ENCODE data around the gene SF3B5.
"Not testable (repeated sequence)": the region's sequence is repeated elsewhere in the genome, so short reads cannot be mapped to it uniquely, and the experiment has no call there.

SF3B5 gene

GRCh38 chr6:144095134-144096002, at the start of gene SF3B5:
Gene SF3B5, minus strand, starts transcription at chr6:144095573. Its CDS starts 76 bp downstream, at chr6:144095497.
- peak; percentile 100 for DNase-seq (ENCODE audit: low read depth)
- H3K4me3 ChIP-seq (ENCODE audit: low read depth, low read length): peak within 1 kb of the TSS; percentile 92

- no peak for DNase-seq (ENCODE audit: low read depth)
- no peak overlapping the region for H3K4me3 ChIP-seq (ENCODE audit: low read depth, low read length)
Observed at GRCh38 chr6:144144996-144145395, 49.6 kb upstream of the SF3B5 start.

GRCh38 chr6:144143878-144144277, 48.5 kb upstream of the SF3B5 start:
- DNase-seq (ENCODE audit: low read depth): no peak
- no peak overlapping the region for H3K4me3 ChIP-seq (ENCODE audit: low read depth, low read length)

- no peak overlapping the region for H3K4me3 ChIP-seq (ENCODE audit: low read depth, low read length)
- DNase-seq (ENCODE audit: low read depth): no peak
Observed at GRCh38 chr6:144143106-144143505, 47.7 kb upstream of the SF3B5 start.

GRCh38 chr6:144141470-144141869, 46.1 kb upstream of the SF3B5 start:
- DNase-seq (ENCODE audit: low read depth): no peak
- H3K4me3 ChIP-seq (ENCODE audit: low read depth, low read length): no peak overlapping the region

- no peak for DNase-seq (ENCODE audit: low read depth)
- no peak overlapping the region for H3K4me3 ChIP-seq (ENCODE audit: low read depth, low read length)
Observed at GRCh38 chr6:144140867-144141266, 45.5 kb upstream of the SF3B5 start.

- no peak for DNase-seq (ENCODE audit: low read depth)
- no peak overlapping the region for H3K4me3 ChIP-seq (ENCODE audit: low read depth, low read length)
Observed at GRCh38 chr6:144139817-144140216, 44.4 kb upstream of the SF3B5 start.

GRCh38 chr6:144138542-144138941, 43.2 kb upstream of the SF3B5 start:
- no peak for DNase-seq (ENCODE audit: low read depth)
- no peak overlapping the region for H3K4me3 ChIP-seq (ENCODE audit: low read depth, low read length)

- no peak overlapping the region for H3K4me3 ChIP-seq (ENCODE audit: low read depth, low read length)
- no peak for DNase-seq (ENCODE audit: low read depth)
Observed at GRCh38 chr6:144134737-144135136, 39.4 kb upstream of the SF3B5 start.

- no peak overlapping the region for H3K4me3 ChIP-seq (ENCODE audit: low read depth, low read length)
- DNase-seq (ENCODE audit: low read depth): no peak
Observed at GRCh38 chr6:144134176-144134575, 38.8 kb upstream of the SF3B5 start.

- H3K4me3 ChIP-seq (ENCODE audit: low read depth, low read length): no peak overlapping the region
- DNase-seq (ENCODE audit: low read depth): no peak
Observed at GRCh38 chr6:144133225-144133821, 38.0 kb upstream of the SF3B5 start.

GRCh38 chr6:144132167-144132690, 36.9 kb upstream of the SF3B5 start:
- not testable (repeated sequence) for H3K4me3 ChIP-seq (ENCODE audit: low read depth, low read length); DNase-seq (ENCODE audit: low read depth)

- DNase-seq (ENCODE audit: low read depth): peak; percentile 50
- no peak overlapping the region for H3K4me3 ChIP-seq (ENCODE audit: low read depth, low read length)
Observed at GRCh38 chr6:144131248-144131709, 35.9 kb upstream of the SF3B5 start.

GRCh38 chr6:144129469-144129868, 34.1 kb upstream of the SF3B5 start:
- DNase-seq (ENCODE audit: low read depth): no peak
- no peak overlapping the region for H3K4me3 ChIP-seq (ENCODE audit: low read depth, low read length)

GRCh38 chr6:144127097-144127496, 31.7 kb upstream of the SF3B5 start:
- no peak for DNase-seq (ENCODE audit: low read depth)

GRCh38 chr6:144123836-144124235, 28.5 kb upstream of the SF3B5 start:
- no peak overlapping the region for H3K4me3 ChIP-seq (ENCODE audit: low read depth, low read length)
- no peak for DNase-seq (ENCODE audit: low read depth)

More at GRCh38 chr6:144127097-144127496, 31.7 kb upstream of the SF3B5 start:
- no peak overlapping the region for H3K4me3 ChIP-seq (ENCODE audit: low read depth, low read length)

- DNase-seq (ENCODE audit: low read depth): no peak
- H3K4me3 ChIP-seq (ENCODE audit: low read depth, low read length): no peak overlapping the region
Observed at GRCh38 chr6:144123421-144123820, 28.0 kb upstream of the SF3B5 start.

- H3K4me3 ChIP-seq (ENCODE audit: low read depth, low read length): no peak overlapping the region
- DNase-seq (ENCODE audit: low read depth): no peak
Observed at GRCh38 chr6:144122861-144123260, 27.5 kb upstream of the SF3B5 start.

- no peak for DNase-seq (ENCODE audit: low read depth)
- no peak overlapping the region for H3K4me3 ChIP-seq (ENCODE audit: low read depth, low read length)
Observed at GRCh38 chr6:144119376-144119775, 24.0 kb upstream of the SF3B5 start.

GRCh38 chr6:144115219-144115618, 19.8 kb upstream of the SF3B5 start:
- DNase-seq (ENCODE audit: low read depth): no peak
- no peak overlapping the region for H3K4me3 ChIP-seq (ENCODE audit: low read depth, low read length)

GRCh38 chr6:144113366-144113765, 18.0 kb upstream of the SF3B5 start:
- DNase-seq (ENCODE audit: low read depth): no peak
- no peak overlapping the region for H3K4me3 ChIP-seq (ENCODE audit: low read depth, low read length)

All from skeletal muscle cell (primary cell).